HepG2 (cell line): Measurements from ENCODE around the gene GALNT18. TPM values are rescaled to one million over a fixed set of nuclear protein-coding genes. Genes with fewer than 3 reads are reported as not detected.

ENCODE experiments used
- ATAC-seq: fragments of 200-7000 bp; cut with Tn5 transposase; 3 replicates; pipeline ENCODE4 v1.9.1; 2020; ENCODE audit warnings: mild to moderate bottlenecking, moderate library complexity
- BruUV-seq: library from RNA; stranded (reverse); fragments of 400-500 nt; replicated peaks from 2 replicates; lab custom pipeline; 2021; lab: Mats Ljungman, UMichigan
- CTCF ChIA-PET: fragments of 300-600 bp; formaldehyde crosslinking; extraction: SDS; loops from one replicate; lab custom pipeline; 2021; ENCODE audit warnings: low total read pairs, inconsistent platforms, low intra/inter-chr PET ratio; lab: Yijun Ruan, JAX
- POLR2A ChIA-PET: fragments of 350-600 bp; sonication (Branson Sonifier 250); formaldehyde crosslinking; loops from one replicate; lab custom pipeline; 2020; ENCODE audit warnings: antibody characterized with exemption, inconsistent platforms; lab: Yijun Ruan, JAX
- DNase-seq: peaks from one replicate; pipeline ENCODE4 v3.0.0-alpha.2; 2015; ENCODE audit warnings: low spot score
- FAIRE-seq: peaks from 3 replicates; lab custom pipeline; 2011; peaks lifted over from hg19 to GRCh38; lab: Jason Lieb, UNC
- H2AFZ ChIP-seq: one replicate; pipeline ENCODE4 v1.6.1; 2011; ENCODE audit warnings: low read length, inconsistent platforms
- H3K27ac ChIP-seq: fragments of 300-600 bp; 3 replicates; pipeline ENCODE4 v1.8.0; 2011; ENCODE audit warnings: mixed run types, mild to moderate bottlenecking, mixed read lengths, low read length, inconsistent platforms; ENCODE audit not compliant: insufficient read depth; ENCODE audit errors: extremely low read length
- H3K27me3 ChIP-seq, 2 experiments: fragments of 200-600 bp in 1 of 2; 2 replicates in 1 of 2; 3 replicates in 1 of 2; pipeline versions ENCODE4 v1.6.0 to v1.8.0; 2011; ENCODE audit warnings: low read length in 2 of 2, mild to moderate bottlenecking in 2 of 2, moderate library complexity in 2 of 2, inconsistent platforms in 1 of 2; ENCODE audit not compliant: insufficient read depth in 2 of 2, control insufficient read depth in 1 of 2
- H3K36me3 ChIP-seq, 2 experiments: fragments of 200-600 bp in 1 of 2; replicated peaks in 1 of 2; 2 replicates in 1 of 2; 3 replicates in 1 of 2; pipeline versions ENCODE4 v1.5.1 to v1.8.0; 2011; ENCODE audit warnings: low read length in 2 of 2, inconsistent platforms in 1 of 2; ENCODE audit not compliant: insufficient read depth in 2 of 2, control insufficient read depth in 1 of 2
- H3K4me1 ChIP-seq: 2 replicates; pipeline ENCODE4 v1.5.1; 2012; ENCODE audit warnings: low read length, inconsistent platforms; ENCODE audit not compliant: insufficient read depth
- H3K4me2 ChIP-seq: 2 replicates; pipeline ENCODE4 v1.6.0; 2011; ENCODE audit warnings: low read depth, low read length, inconsistent platforms
- H3K4me3 ChIP-seq, 3 experiments: fragments of 200-600 bp in 1 of 3; sonication (generic), shearing (Covaris generic) in 1 of 3; replicated peaks in 1 of 3; 2 replicates each; pipeline ENCODE4 v1.5.1; 2011 to 2016; ENCODE audit warnings: low read length in 3 of 3, inconsistent platforms in 2 of 3, low read depth in 2 of 3, mild to moderate bottlenecking in 2 of 3, control low read depth in 1 of 3, mixed read lengths in 1 of 3; ENCODE audit not compliant: insufficient read depth in 1 of 3
- H3K79me2 ChIP-seq: one replicate; pipeline ENCODE4 v1.6.1; 2011; ENCODE audit warnings: low read length, inconsistent platforms; ENCODE audit not compliant: insufficient read depth
- H3K9ac ChIP-seq: 2 replicates; pipeline ENCODE4 v1.6.0; 2011; ENCODE audit warnings: mild to moderate bottlenecking, low read depth, low read length, inconsistent platforms; ENCODE audit not compliant: insufficient read depth
- H3K9me3 ChIP-seq: 2 replicates; pipeline ENCODE4 v1.5.1; 2012; ENCODE audit warnings: mild to moderate bottlenecking, low read length
- H4K20me1 ChIP-seq: 2 replicates; pipeline ENCODE4 v1.6.0; 2011; ENCODE audit warnings: inconsistent platforms, mild to moderate bottlenecking, low read length, moderate library complexity; ENCODE audit not compliant: insufficient read depth
- E2F2 ChIP-seq: sonication (generic); formaldehyde crosslinking; IDR thresholded peaks from 2 replicates; pipeline ENCODE4 v1.4.0; 2020; ENCODE audit warnings: missing genetic modification reagents, borderline replicate concordance
- HMGXB3 ChIP-seq: sonication (generic); formaldehyde crosslinking; IDR thresholded peaks from 2 replicates; pipeline ENCODE4 v1.4.0; 2020; ENCODE audit warnings: missing genetic modification reagents, borderline replicate concordance
- ZKSCAN5 ChIP-seq: sonication (generic); formaldehyde crosslinking; IDR thresholded peaks from 2 replicates; pipeline ENCODE4 v1.5.1; 2020; ENCODE audit warnings: mild to moderate bottlenecking, missing genetic modification reagents
- ZNF124 ChIP-seq: sonication (generic); formaldehyde crosslinking; IDR thresholded peaks from 2 replicates; pipeline ENCODE4 v1.4.0; 2020; ENCODE audit warnings: missing genetic modification reagents
- ZNF207 ChIP-seq: fragments of 450-650 bp; IDR thresholded peaks from 2 replicates; pipeline ENCODE4 v1.6.1; 2016; ENCODE audit warnings: antibody characterized with exemption, borderline replicate concordance
- ZNF503 ChIP-seq: sonication (generic); formaldehyde crosslinking; IDR thresholded peaks from 2 replicates; pipeline ENCODE4 v1.4.0; 2020; ENCODE audit warnings: missing genetic modification reagents
- ZNF672 ChIP-seq: sonication (generic); formaldehyde crosslinking; IDR thresholded peaks from 2 replicates; pipeline ENCODE4 v1.8.1; 2022; ENCODE audit warnings: missing genetic modification reagents
- in situ Hi-C: cut with HindIII; loops from 2 replicates; pipeline ENCODE4 v1.10.0; 2017; ENCODE audit warnings: low pct_unique_long_range_greater_than_20kb; ENCODE audit not compliant: extremely low pct_ligation_motif_present
- intact Hi-C: fragments of 100-400 bp; cut with micrococcal nuclease; formaldehyde crosslinking; loops from one replicate; pipeline ENCODE4 v1.10.0; 2022; ENCODE audit not compliant: unreplicated experiment
- polyA plus RNA-seq, 8 experiments: library from polyadenylated mRNA; depleted of rRNA in 3 of 8; stranded (reverse) in 7 of 8; unstranded in 1 of 8; fragments of >200 nt; fragmentation: Illumina TruSeq in 4 of 8; extraction: Trizol in 4 of 8; gene quantifications; 2 replicates each; pipeline versions ENCODE4 v1.2.1 to v1.2.3, GENCODE V29; 2011 to 2016; ENCODE audit warnings: low read depth in 4 of 8, missing spikeins in 1 of 8, mixed read lengths in 1 of 8; ENCODE audit not compliant: insufficient read depth in 1 of 8
- total RNA-seq, 5 experiments: library from RNA; depleted of rRNA; stranded (reverse); fragments of >200 nt; fragmentation: Illumina TruSeq; extraction: Trizol; gene quantifications; 2 replicates each; pipeline ENCODE4 v1.2.3, GENCODE V29; 2016; ENCODE audit warnings: low read depth in 1 of 5
- TF ChIP-seq, protein P1 (sequence below): fragments of 450-650 bp; IDR thresholded peaks from 2 replicates; pipeline ENCODE4 v1.6.1; 2017; ENCODE audit warnings: mild to moderate bottlenecking
- TF ChIP-seq, protein P2 (sequence below): sonication (generic); formaldehyde crosslinking; IDR thresholded peaks from 2 replicates; pipeline ENCODE4 v1.4.0; 2020; ENCODE audit warnings: mild to moderate bottlenecking, missing genetic modification reagents

The GALNT18 gene
- total and polyA plus RNA-seq, 2 of the 13 experiments (the other 11 are each of a cell fraction or from before 2014, with no cell fraction given), result 0.11 TPM; not detected in 1

- H3K4me2 ChIP-seq, result no peak overlapping the region
- no peak overlapping the region for H3K9ac ChIP-seq
- no peak overlapping the region for H3K27ac ChIP-seq
- ChIA-PET CTCF (no interaction called here), POLR2A (no interaction called here)
- FAIRE-seq (no peak), DNase-seq (no peak), ATAC-seq (no peak)
- no peaks in the 10 kb centered on the region for H4K20me1 ChIP-seq
- no peak overlapping the region for H2AFZ ChIP-seq
- in situ Hi-C loops (no loop called here), intact Hi-C loops (no loop called here)
- H3K9me3 ChIP-seq, result no peaks in the 10 kb centered on the region
- no peak overlapping the region for H3K4me3 ChIP-seq
- no peaks in the 10 kb centered on the region for H3K79me2 ChIP-seq
- H3K27me3 ChIP-seq, result peaks cover 5 to 14% of the 10 kb centered on the region in 2 experiments
- H3K4me1 ChIP-seq, result no peaks in the 10 kb centered on the region
- no peaks in the 10 kb centered on the region for H3K36me3 ChIP-seq
- BruUV-seq, result no TSS peak
- TF ChIP-seq ZNF672 (CRISPR knock-in tag) (no peak), HMGXB3 (CRISPR knock-in tag) (no peak), ZNF503 (CRISPR knock-in tag) (no peak), ZNF124 (no peak), E2F2 (CRISPR knock-in tag) (no peak), ZNF207 (no peak), ZKSCAN5 (CRISPR knock-in tag) (no peak)
- TF ChIP-seq, protein P1, sequence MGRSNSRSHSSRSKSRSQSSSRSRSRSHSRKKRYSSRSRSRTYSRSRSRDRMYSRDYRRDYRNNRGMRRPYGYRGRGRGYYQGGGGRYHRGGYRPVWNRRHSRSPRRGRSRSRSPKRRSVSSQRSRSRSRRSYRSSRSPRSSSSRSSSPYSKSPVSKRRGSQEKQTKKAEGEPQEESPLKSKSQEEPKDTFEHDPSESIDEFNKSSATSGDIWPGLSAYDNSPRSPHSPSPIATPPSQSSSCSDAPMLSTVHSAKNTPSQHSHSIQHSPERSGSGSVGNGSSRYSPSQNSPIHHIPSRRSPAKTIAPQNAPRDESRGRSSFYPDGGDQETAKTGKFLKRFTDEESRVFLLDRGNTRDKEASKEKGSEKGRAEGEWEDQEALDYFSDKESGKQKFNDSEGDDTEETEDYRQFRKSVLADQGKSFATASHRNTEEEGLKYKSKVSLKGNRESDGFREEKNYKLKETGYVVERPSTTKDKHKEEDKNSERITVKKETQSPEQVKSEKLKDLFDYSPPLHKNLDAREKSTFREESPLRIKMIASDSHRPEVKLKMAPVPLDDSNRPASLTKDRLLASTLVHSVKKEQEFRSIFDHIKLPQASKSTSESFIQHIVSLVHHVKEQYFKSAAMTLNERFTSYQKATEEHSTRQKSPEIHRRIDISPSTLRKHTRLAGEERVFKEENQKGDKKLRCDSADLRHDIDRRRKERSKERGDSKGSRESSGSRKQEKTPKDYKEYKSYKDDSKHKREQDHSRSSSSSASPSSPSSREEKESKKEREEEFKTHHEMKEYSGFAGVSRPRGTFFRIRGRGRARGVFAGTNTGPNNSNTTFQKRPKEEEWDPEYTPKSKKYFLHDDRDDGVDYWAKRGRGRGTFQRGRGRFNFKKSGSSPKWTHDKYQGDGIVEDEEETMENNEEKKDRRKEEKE, result no peak
- TF ChIP-seq, protein P2, sequence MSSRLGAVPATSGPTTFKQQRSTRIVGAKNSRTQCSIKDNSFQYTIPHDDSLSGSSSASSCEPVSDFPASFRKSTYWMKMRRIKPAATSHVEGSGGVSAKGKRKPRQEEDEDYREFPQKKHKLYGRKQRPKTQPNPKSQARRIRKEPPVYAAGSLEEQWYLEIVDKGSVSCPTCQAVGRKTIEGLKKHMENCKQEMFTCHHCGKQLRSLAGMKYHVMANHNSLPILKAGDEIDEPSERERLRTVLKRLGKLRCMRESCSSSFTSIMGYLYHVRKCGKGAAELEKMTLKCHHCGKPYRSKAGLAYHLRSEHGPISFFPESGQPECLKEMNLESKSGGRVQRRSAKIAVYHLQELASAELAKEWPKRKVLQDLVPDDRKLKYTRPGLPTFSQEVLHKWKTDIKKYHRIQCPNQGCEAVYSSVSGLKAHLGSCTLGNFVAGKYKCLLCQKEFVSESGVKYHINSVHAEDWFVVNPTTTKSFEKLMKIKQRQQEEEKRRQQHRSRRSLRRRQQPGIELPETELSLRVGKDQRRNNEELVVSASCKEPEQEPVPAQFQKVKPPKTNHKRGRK (CRISPR knock-in tag), result no peak
These were observed 69.2 kb downstream of the GALNT18 start for GRCh38 chr11:11552529-11553087.
